LNCAP (cell line): ENCODE measurements around the gene MFN2.

Experiments used
- CTCF ChIP-seq: fragments of 450-650 bp; IDR thresholded peaks from 2 replicates; pipeline ENCODE4 v1.5.1; 2017; ENCODE audit warnings: mild to moderate bottlenecking

Gene MFN2

GRCh38 chr1:11952455-11953109 is 27.7 kb upstream of the MFN2 start:
- TF ChIP-seq CTCF: no peak

- no peak for TF ChIP-seq CTCF
Measured at GRCh38 chr1:11955221-11955620, 25.0 kb upstream of the MFN2 start.

GRCh38 chr1:11957398-11957797 is 22.8 kb upstream of the MFN2 start:
- TF ChIP-seq CTCF: no peak

- TF ChIP-seq CTCF: no peak
Measured at GRCh38 chr1:11957897-11958296, 22.3 kb upstream of the MFN2 start.

GRCh38 chr1:11960276-11960675 is 20.0 kb upstream of the MFN2 start:
- TF ChIP-seq CTCF: no peak

GRCh38 chr1:11960715-11961114 is 19.5 kb upstream of the MFN2 start:
- TF ChIP-seq CTCF: no peak

GRCh38 chr1:11961230-11961629 is 19.0 kb upstream of the MFN2 start:
- TF ChIP-seq CTCF: no peak

GRCh38 chr1:11963622-11964021 is 16.6 kb upstream of the MFN2 start:
- no peak for TF ChIP-seq CTCF
